Bronchial epithelial cell (primary cell): ENCODE results near the gene SMIM31. TPM values are rescaled to one million over a fixed set of nuclear protein-coding genes. Genes with fewer than 3 reads are reported as not detected.

Experiments
- DNase-seq: peaks from one replicate; pipeline ENCODE4 v3.0.0-alpha.2; 2010; ENCODE audit warnings: low read depth
- FAIRE-seq: peaks from 2 replicates; lab custom pipeline; 2011; peaks lifted over from hg19 to GRCh38; lab: Jason Lieb, UNC
- H3K27me3 ChIP-seq: 2 replicates; pipeline ENCODE4 v1.5.1; 2011; ENCODE audit warnings: low read length; ENCODE audit not compliant: control insufficient read depth, insufficient read depth
- H3K36me3 ChIP-seq: 2 replicates; pipeline ENCODE4 v1.5.1; 2011; ENCODE audit warnings: low read length; ENCODE audit not compliant: control insufficient read depth, insufficient read depth
- H3K4me3 ChIP-seq: 2 replicates; pipeline ENCODE4 v1.5.1; 2011; ENCODE audit warnings: mild to moderate bottlenecking, low read depth, low read length, control low read depth
- CTCF ChIP-seq: IDR thresholded peaks from 2 replicates; pipeline ENCODE4 v1.5.1; 2011; ENCODE audit warnings: mild to moderate bottlenecking, moderate library complexity, low read length, control low read depth, inconsistent platforms; ENCODE audit not compliant: insufficient read depth, severe bottlenecking
- total RNA-seq: library from RNA; depleted of rRNA; stranded (reverse); fragments of >200 nt; gene quantifications from 2 replicates; pipeline ENCODE4 v1.2.1, GENCODE V29; 2014

Gene SMIM31
- total RNA-seq, 1 donor from 2014 or later, result not detected

GRCh38 chr4:164756686-164757085 lies 2.8 kb downstream of the SMIM31 start:
- H3K36me3 ChIP-seq, result no peaks in the 10 kb centered on the region
- no peaks in the 10 kb centered on the region for H3K27me3 ChIP-seq
- FAIRE-seq, result no peak
- no peak for DNase-seq
- TF ChIP-seq CTCF, result no peak
- no peak overlapping the region for H3K4me3 ChIP-seq

- no peaks in the 10 kb centered on the region for H3K36me3 ChIP-seq
- H3K27me3 ChIP-seq, result no peaks in the 10 kb centered on the region
- no peak overlapping the region for H3K4me3 ChIP-seq
- FAIRE-seq, result no peak
- no peak for TF ChIP-seq CTCF
- DNase-seq, result no peak
Measured at GRCh38 chr4:164761241-164761640, 7.3 kb downstream of the SMIM31 start.

DNA sequence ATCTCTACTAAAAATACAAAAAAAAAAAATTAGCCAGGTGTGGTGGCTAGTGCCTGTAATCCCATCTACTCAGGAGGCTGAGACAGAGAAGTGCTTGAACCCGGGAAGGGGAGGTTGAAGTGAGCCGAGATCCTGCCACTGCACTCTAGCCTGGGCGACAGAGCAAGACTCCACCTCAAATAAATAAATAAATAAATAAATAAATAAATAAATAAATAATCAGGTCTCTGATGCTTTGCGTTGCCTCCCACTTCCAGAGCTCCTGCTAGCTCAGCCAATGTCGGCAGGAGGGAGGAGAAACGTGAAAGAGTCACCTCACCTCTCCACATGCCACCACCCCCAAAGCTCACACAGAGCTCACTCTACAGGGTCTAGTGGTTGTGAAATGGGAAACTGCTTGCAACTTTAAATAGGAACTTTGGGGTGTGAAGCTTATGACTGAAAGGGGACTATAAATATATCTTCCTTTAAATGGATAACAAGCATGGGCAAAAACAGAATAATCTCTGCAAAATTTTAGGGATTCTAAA lies 7.9 kb downstream of the SMIM31 start:
- Histone ChIP-seq H3K36me3 (no peaks in the 10 kb centered on the region), H3K4me3 (no peak overlapping the region), H3K27me3 (no peaks in the 10 kb centered on the region)
- no peak for TF ChIP-seq CTCF
- DNase-seq (no peak), FAIRE-seq (no peak)

DNA sequence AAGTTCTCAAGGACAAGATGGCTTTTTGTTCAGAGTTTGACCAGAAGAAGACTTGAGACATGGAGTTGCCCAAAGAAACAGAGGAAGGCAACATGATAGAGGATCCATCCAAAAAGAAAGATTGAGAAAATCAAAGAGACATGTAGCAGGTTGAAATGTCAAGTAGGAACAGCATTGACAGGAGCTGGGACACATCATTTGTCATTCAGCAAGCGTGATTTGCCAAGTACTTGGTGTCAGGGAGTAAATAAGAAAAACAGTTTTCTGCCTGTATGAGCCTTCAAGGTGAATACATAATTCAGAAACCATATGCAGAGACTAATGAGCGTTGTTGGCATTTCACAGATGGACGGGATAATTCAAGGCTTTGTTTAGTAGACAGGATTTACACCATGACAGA lies 11.2 kb downstream of the SMIM31 start:
- no peak overlapping the region for H3K4me3 ChIP-seq
- FAIRE-seq (peak; percentile 47), DNase-seq (no peak)
- H3K36me3 ChIP-seq, result no peaks in the 10 kb centered on the region
- TF ChIP-seq CTCF, result no peak
- H3K27me3 ChIP-seq, result no peaks in the 10 kb centered on the region

DNA sequence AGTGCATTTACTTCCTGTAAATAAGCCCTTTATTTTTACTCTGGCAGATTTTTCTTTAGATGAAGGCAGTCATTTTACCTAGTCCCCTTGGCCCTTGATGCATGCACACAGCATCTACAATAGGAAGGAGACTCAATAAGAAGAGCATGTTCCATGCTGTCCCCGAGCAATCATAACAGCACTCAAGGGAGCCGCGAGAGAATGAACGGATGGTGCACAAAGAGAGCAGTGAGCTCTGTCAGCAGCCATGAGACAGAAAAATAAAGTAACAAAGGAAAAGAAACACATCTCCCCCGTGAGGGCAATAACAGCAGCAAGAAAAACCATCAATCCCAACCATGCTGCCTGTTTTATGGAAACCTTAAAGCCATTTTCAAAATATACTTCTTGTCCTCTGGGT lies 11.9 kb downstream of the SMIM31 start:
- H3K4me3 ChIP-seq, result no peak overlapping the region
- FAIRE-seq (no peak), DNase-seq (no peak)
- no peaks in the 10 kb centered on the region for H3K36me3 ChIP-seq
- TF ChIP-seq CTCF, result no peak
- H3K27me3 ChIP-seq, result no peaks in the 10 kb centered on the region

DNA sequence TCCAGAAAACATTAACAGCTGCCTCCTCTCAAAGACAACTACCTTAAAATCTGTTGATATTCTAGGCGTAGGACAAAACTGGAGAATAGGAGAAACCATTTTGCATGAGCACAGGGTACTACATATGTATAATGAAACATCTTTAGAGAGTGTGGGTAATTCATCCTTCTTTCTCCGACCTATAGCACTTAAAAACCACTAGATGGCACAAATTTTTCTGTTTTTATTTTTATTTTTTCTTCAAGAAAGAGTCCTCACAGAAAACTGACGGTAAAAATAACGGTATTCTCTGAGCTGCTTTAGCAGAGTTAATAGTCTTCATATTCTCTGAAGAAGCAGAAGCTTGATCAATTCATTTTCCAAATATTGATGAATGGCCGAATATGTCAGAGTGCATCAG lies 14.6 kb downstream of the SMIM31 start:
- Histone ChIP-seq H3K36me3 (no peaks in the 10 kb centered on the region), H3K4me3 (no peak overlapping the region), H3K27me3 (no peaks in the 10 kb centered on the region)
- TF ChIP-seq CTCF, result peak; percentile 16
- no peak for FAIRE-seq
- no peak for DNase-seq
